ENCODE data around the gene MYOM3.

Gene MYOM3

GRCh38 chr1:24138476-24139221, 26.7 kb upstream of the MYOM3 start:
- no peak for DNase-seq (ENCODE audit: low read depth)

DNA sequence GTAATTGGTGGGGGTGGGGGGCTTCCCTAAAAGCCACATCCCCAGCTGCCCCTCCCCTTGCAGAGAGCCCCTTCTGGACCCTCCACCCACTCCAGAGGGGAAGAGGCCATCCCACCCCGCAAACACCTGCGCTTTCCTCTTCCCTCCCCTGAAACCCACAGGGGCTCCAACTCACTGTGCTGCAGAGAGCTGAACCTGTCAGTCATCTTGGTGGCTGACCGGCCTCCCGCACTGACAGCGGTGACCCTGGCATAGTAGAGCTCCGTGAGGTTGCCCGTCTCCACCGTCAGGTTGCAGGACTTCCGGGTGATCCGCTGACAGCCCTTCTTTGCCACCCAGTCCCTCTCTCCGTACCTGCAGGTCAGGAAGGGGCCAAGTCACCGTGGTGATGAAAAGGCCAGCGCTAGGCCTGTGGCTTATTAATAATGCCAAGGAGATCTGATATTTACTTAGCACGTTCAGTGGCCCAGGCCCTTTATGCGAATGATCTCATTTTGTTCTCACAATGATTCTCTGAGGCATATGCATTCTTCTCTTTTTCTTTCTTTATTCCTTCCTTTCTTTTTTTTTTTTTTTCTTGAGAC, 25.1 kb upstream of the MYOM3 start:
- no peak for DNase-seq (ENCODE audit: low read depth)

GRCh38 chr1:24134376-24134775, 22.4 kb upstream of the MYOM3 start:
- DNase-seq (ENCODE audit: low read depth), result no peak

GRCh38 chr1:24133819-24134218, 21.9 kb upstream of the MYOM3 start:
- DNase-seq (ENCODE audit: low read depth), result no peak

DNA sequence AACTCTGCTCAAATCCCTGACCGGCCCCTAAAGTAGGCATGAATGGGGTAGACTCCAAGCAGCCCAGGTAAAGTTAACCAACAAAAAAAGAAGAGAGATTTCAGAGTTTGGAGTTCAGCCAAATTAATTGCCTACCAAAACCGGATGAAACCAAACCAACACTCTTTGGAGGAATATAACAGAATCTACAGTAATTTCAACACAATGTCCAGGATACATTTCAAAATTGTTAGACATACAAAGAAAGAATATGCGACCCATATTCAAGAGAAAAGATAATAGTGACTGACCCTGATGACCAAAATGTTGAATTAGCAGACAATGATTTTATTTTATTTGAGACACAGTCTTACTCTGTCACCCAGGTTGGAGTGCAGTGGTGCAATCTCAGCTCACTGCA, 18.4 kb upstream of the MYOM3 start:
- DNase-seq (ENCODE audit: low read depth), result no peak

DNA sequence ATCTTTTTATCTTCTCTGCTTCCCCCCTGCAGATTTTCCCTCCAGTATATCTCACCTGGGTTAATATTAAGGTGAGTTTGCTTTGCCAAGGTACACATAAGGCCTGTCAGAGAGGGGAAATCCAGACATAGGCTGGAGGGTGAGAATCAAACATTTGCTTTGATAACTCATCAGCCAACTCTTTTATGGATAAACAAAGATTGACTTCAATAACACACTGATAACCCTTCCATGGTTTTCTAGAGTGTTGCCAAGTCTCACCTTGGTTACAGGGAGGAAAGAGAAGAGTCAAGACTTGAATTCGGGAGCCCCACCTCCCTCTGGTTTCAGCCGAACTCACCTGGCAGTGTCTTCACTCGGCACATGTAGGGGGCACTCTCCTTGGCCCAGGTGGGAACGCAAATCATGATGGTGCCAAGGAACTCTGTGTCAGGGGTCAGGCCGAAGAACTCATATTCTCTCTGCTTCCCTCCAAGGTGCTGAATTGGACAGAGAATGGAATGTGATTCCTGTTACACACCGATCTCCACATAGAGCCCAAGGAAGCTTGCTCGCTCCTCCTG, 15.9 kb upstream of the MYOM3 start:
- DNase-seq (ENCODE audit: low read depth), result no peak

- DNase-seq (ENCODE audit: low read depth), result no peak
Measured at GRCh38 chr1:24127134-24127800, 15.3 kb upstream of the MYOM3 start.

DNA sequence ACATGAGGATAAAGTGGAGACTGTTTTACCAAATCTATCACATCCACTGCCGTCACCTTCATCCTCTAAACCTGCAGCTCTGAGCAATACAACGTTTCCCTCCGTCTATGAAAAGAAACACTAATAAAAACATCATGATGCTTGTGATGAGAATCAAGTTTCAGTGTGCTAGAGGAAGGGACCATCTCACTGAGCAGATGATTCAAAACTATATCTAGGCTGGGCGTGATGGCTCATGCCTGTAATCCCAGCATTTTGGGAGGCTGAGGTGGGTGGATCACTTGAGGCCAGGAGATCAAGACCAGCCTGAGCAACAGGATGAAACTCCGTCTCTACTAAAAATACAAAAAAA, 14.7 kb upstream of the MYOM3 start:
- DNase-seq (ENCODE audit: low read depth), result no peak

DNA sequence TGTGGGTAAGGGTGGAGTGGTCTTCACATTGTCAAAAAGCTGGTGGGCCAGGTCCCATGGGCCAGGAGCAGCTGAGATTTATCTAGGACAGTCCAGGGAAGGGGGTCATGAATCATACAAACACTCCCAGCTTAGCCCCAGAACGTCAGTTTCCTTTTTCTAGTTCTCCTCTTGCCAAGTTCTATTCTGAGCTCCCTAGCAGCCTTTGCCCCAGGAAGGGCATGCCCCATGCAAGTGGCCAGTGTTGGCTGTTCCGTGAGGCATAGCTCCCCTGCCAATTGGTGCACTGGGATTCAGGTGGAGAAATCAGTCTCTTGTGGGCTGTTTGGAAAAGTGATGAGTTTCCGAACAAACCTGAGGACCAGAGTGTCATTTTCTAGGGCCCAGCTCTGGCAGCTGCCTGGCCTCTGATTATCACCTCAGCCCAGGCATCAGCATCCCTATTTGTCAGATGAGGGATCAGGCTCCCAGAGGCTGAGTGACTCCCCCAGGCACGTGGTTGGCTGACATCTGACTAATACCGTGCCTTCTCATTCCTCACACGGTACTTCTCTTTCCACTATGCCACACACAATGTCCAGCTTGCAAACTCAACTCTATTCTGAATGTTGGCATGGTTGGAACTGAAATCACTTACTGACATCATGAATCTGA, 14.2 kb upstream of the MYOM3 start:
- peak; percentile 53 for DNase-seq (ENCODE audit: low read depth)

DNA sequence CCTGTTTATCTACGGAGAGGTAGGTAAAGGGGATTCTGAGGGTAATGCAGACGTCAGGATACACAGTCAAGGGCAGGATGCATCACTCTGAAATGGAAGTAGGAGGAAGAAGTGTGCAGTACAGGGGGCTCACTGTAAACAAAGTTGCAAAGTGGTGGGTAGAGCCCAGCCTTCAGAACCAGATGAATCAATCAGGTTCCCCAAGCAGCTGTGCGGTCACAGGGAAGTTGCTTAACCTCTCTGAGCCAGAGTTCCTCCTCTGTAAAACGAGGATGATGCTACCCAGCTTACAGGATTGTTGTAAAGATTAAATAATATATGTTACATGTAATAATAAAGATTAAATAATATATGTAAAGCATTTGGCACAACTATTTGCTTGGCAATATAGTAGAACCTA, 13.5 kb upstream of the MYOM3 start:
- DNase-seq (ENCODE audit: low read depth), result no peak

DNA sequence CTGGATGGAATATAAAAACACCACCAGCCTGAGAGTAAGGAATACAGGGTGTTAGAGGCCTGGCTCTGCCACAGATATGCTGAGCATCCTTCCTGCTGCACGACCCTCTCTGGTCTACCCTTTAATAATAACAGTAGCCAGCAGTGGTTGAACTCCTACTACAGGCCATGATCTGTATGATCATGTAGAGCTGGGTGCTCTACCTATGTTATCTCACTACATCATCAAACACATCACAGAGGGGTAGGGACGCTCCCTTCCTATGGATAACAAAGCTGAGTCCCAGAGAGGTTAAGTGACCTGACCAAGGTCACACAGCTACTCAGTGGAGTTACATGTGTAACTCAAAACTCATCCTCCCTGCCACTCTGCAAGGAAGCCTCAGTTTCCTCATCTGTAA, 13.0 kb upstream of the MYOM3 start:
- DNase-seq (ENCODE audit: low read depth), result no peak

GRCh38 chr1:24123611-24124010, 11.7 kb upstream of the MYOM3 start:
- DNase-seq (ENCODE audit: low read depth), result no peak

GRCh38 chr1:24122776-24123175, 10.8 kb upstream of the MYOM3 start:
- DNase-seq (ENCODE audit: low read depth), result no peak

DNA sequence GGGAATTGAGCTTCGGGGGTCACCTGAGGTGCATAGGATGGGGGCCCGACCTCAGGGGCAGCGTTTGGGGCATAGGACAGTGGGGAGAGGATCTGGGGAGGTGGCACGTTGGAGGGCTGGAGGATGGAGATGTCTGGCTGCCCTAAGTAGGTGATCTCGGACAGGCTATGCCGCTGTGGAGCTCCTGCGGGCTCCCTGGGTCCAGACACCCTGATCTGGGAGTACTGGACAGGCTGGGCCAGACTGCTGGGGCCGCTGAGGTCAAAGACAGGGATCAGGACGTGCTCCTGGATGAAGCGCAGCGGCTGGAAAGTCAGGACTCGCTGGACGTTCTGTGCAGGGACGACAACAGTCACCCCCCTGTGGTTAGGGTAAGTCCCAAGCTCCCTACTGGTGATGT, 9.5 kb upstream of the MYOM3 start:
- DNase-seq (ENCODE audit: low read depth), result no peak

GRCh38 chr1:24120965-24121364, 9.0 kb upstream of the MYOM3 start:
- DNase-seq (ENCODE audit: low read depth), result no peak

DNA sequence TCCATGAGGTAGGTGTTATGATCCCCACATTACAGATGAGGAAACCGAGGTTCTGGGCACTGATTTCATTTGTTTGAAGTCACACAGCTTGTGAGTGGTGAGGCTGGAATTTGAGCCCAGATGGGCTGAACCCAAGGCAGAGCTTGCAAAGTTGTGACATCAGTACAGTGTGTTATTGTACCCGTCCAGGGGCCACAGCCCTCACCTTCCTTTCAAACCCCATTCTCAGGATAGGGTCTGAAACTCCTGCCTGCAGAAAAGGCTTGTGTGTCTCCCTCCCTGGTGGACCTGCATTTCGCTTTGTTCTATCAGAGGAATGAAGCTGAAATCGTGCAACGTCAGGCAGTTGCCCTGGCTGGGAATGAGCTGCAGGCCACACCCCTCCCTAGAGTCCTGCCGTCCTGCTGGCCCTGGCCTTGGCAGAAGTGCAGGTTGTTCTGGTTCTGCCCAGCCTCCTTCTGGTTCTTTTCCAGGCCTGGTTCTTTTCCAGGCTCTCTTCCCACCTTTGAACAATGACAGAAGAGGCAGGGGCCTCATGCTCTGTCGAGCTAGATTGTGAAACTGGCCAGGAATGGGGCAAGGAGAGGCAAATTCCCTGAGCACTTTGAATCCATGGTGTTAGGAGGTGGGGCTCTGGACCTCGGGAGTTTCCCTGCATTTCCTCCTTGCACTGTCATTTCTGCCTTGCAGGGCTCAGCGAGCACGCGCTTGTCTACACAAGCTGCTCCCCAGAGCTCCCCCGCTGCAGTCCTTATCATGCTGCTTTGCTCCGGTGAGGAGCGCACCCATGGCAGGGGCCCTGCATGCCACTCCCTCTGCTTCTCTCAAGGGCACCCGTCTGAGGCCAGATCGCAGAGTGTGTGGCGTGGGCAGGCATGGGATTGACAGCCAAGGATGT, 8.2 kb upstream of the MYOM3 start:
- peak; percentile 62 for DNase-seq (ENCODE audit: low read depth)

DNA sequence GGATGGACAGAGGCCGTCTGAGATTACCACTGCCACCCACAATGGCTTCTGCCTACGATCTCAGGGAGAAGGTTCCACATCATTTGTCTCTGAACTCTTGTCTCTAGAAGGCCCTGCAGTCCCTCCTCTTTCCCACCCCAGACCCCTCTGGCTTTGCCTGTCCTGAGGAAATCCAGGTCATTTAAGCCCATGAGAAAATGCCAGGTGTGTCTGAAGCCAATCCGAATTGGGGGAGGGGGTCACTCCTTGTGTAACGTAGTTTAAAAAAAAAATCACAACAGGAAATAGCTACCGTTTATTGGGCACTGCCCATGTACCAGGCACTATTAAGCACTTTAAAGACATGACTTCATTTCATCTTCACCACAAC, 7.5 kb upstream of the MYOM3 start:
- no peak for DNase-seq (ENCODE audit: low read depth)

DNA sequence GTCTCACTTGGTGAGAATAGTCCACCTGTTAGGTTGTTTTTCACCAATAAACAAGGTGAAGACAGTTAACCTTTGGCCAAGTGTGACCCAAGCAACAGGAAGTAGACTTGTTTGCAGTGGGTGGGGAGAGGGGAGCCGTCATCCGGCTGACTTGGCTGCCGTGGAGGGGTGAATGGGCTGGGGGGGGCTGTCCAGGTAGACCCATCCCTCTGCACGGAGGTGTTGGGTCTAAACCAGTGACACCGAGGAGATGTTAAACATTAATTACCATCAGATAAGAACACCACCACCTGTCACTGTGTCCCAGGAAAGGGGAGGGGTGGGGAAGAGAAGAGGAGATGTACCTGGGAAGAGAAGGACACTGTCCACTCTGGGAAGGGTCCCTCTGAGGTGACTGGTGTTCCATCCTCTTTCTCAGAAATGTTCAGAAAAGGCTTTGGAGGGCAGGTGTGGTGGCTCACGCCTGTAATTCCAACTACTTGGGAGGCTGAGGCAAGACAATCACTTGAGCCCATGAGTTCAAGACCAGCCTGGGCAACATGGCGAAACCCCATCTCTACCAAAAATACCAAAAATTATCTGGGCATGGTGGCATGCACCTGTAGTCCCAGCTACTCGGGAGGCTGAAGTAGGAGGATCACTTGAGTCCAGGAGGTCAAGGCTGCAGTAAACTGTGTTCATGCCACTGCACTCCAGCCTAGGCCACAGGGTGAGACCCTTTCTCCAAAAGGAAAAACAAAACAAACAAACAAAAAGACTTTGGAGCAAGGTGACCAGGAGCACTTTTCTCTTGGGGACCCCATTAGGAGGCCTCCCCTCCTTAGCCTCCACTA, 6.7 kb upstream of the MYOM3 start:
- DNase-seq (ENCODE audit: low read depth), result no peak

- peak; percentile 55 for DNase-seq (ENCODE audit: low read depth)
Measured at GRCh38 chr1:24117722-24118409, 5.9 kb upstream of the MYOM3 start.

GRCh38 chr1:24117132-24117531, 5.2 kb upstream of the MYOM3 start:
- no peak for DNase-seq (ENCODE audit: low read depth)
